Right atrium auricular region (tissue), 2 donors: ENCODE data around the gene IRX6. TPM values are rescaled to one million over a fixed set of nuclear protein-coding genes. Genes with fewer than 3 reads are reported as not detected.

Source experiments
- DNase-seq: peaks from one replicate; pipeline ENCODE4 v3.0.0-alpha.2; 2019; ENCODE audit warnings: low spot score
- H3K27ac ChIP-seq, 2 donors: fragments of 200-600 bp; sonication (generic); 1 replicate in 1 of 2; 2 replicates in 1 of 2; pipeline ENCODE4 v1.5.1; 2016 to 2019
- H3K27me3 ChIP-seq, 2 donors: fragments of 200-600 bp; sonication (generic); one replicate each; pipeline versions ENCODE4 v1.5.1 to v1.6.0; 2017 to 2019
- H3K36me3 ChIP-seq: fragments of 200-600 bp; sonication (generic); one replicate; pipeline ENCODE4 v1.5.1; 2016
- H3K4me1 ChIP-seq, 2 donors: fragments of 200-600 bp; sonication (generic); one replicate each; pipeline versions ENCODE4 v1.5.1 to v1.6.0; 2017 to 2019
- H3K4me3 ChIP-seq, 2 donors: fragments of 200-600 bp; sonication (generic); 1 replicate in 1 of 2; 2 replicates in 1 of 2; pipeline ENCODE4 v1.5.1; 2017 to 2019; ENCODE audit warnings: mild to moderate bottlenecking in 1 of 2, moderate library complexity in 1 of 2
- H3K9me3 ChIP-seq, 2 donors: fragments of 200-600 bp; sonication (generic); one replicate each; pipeline ENCODE4 v1.5.1; 2019
- CTCF ChIP-seq, 2 donors: fragments of 200-600 bp; sonication (generic); IDR thresholded peaks; one replicate each; pipeline ENCODE4 v1.5.1; 2019; ENCODE audit warnings: antibody characterized with exemption in 2 of 2
- total RNA-seq, 2 donors: library from RNA; depleted of rRNA; stranded (reverse); fragments of >200 nt; gene quantifications; one replicate each; pipeline ENCODE4 v1.1.0, GENCODE V29; 2016

IRX6 gene
- total RNA-seq, 2 donors from 2014 or later, result 0.35 TPM; not detected in 1

- Histone ChIP-seq H3K9me3 (no peaks in the 10 kb centered on the region), H3K27me3 (no peaks in the 10 kb centered on the region), H3K27ac (no peak overlapping the region), H3K36me3 (no peaks in the 10 kb centered on the region), H3K4me1 (no peaks in the 10 kb centered on the region), H3K4me3 (no peak overlapping the region)
- no peak for TF ChIP-seq CTCF (IDR thresholded peaks at IDR 0.05)
- DNase-seq, result no peak
These were observed 14.6 kb downstream of the IRX6 start for GRCh38 chr16:55338646-55339045.

- H3K4me3 ChIP-seq, result no peak overlapping the region
- H3K27ac ChIP-seq, result no peak overlapping the region
- no peak for DNase-seq
- H3K4me1 ChIP-seq, result no peaks in the 10 kb centered on the region
- no peak for TF ChIP-seq CTCF (IDR thresholded peaks at IDR 0.05)
- no peaks in the 10 kb centered on the region for H3K27me3 ChIP-seq
- H3K9me3 ChIP-seq, result no peaks in the 10 kb centered on the region
- no peaks in the 10 kb centered on the region for H3K36me3 ChIP-seq
These were observed 16.4 kb downstream of the IRX6 start for GRCh38 chr16:55340445-55340844.

- Histone ChIP-seq H3K27ac (no peak overlapping the region), H3K36me3 (no peaks in the 10 kb centered on the region), H3K9me3 (no peaks in the 10 kb centered on the region), H3K4me1 (no peaks in the 10 kb centered on the region), H3K4me3 (no peak overlapping the region), H3K27me3 (no peaks in the 10 kb centered on the region)
- no peak for DNase-seq
- no peak for TF ChIP-seq CTCF (IDR thresholded peaks at IDR 0.05)
These were observed 17.7 kb downstream of the IRX6 start for GRCh38 chr16:55341681-55342080.

- no peak for DNase-seq
- TF ChIP-seq CTCF (IDR thresholded peaks at IDR 0.05), result no peak
- no peaks in the 10 kb centered on the region for H3K36me3 ChIP-seq
These were observed 22.5 kb downstream of the IRX6 start for GRCh38 chr16:55346475-55346874.

GRCh38 chr16:55349867-55350266 is 25.9 kb downstream of the IRX6 start:
- Histone ChIP-seq H3K27ac (no peak overlapping the region), H3K4me1 (no peaks in the 10 kb centered on the region), H3K27me3 (no peaks in the 10 kb centered on the region), H3K4me3 (no peak overlapping the region), H3K9me3 (peaks cover 0 to 9% of the 10 kb centered on the region in 2 donors), H3K36me3 (no peaks in the 10 kb centered on the region)
- no peak for TF ChIP-seq CTCF (IDR thresholded peaks at IDR 0.05)
- DNase-seq, result no peak

More at GRCh38 chr16:55346475-55346874, 22.5 kb downstream of the IRX6 start:
- H3K9me3 ChIP-seq, result no peaks in the 10 kb centered on the region
- no peak overlapping the region for H3K4me3 ChIP-seq
- no peaks in the 10 kb centered on the region for H3K27me3 ChIP-seq
- no peak overlapping the region for H3K27ac ChIP-seq
- H3K4me1 ChIP-seq, result no peaks in the 10 kb centered on the region

- Histone ChIP-seq H3K36me3 (no peaks in the 10 kb centered on the region), H3K4me1 (no peaks in the 10 kb centered on the region), H3K27ac (no peak overlapping the region), H3K9me3 (peaks cover 0 to 9% of the 10 kb centered on the region in 2 donors), H3K27me3 (no peaks in the 10 kb centered on the region), H3K4me3 (no peak overlapping the region)
- no peak for TF ChIP-seq CTCF (IDR thresholded peaks at IDR 0.05)
- DNase-seq, result no peak
These were observed 27.0 kb downstream of the IRX6 start for GRCh38 chr16:55350984-55351383.
